Memory B cell (primary cell): ENCODE measurements around the gene HLF.
A peak's percentile ranks its signal among the peaks of the same experiment; 100 is the strongest.

Experiments used
- ATAC-seq: fragments of 150-1000 bp; cut with Tn5 transposase; 2 replicates; pipeline ENCODE4 v1.10.0; 2021; ENCODE audit warnings: low read depth, mild to moderate bottlenecking, moderate library complexity
- DNase-seq, 2 donors: peaks; one replicate each; pipeline ENCODE4 v3.0.0; 2022; ENCODE audit warnings: low spot score in 2 of 2
- H3K27ac Mint-ChIP-seq: one replicate; pipeline ENCODE4 v1.8.0; 2022; ENCODE audit warnings: mild to moderate bottlenecking, moderate library complexity, mixed read lengths
- H3K27me3 Mint-ChIP-seq: one replicate; pipeline ENCODE4 v1.8.0; 2022; ENCODE audit warnings: mixed read lengths
- H3K36me3 Mint-ChIP-seq: one replicate; pipeline ENCODE4 v1.8.0; 2022; ENCODE audit warnings: mild to moderate bottlenecking, mixed read lengths
- H3K4me1 Mint-ChIP-seq: one replicate; pipeline ENCODE4 v1.8.0; 2022; ENCODE audit warnings: mixed read lengths
- H3K4me3 Mint-ChIP-seq: one replicate; pipeline ENCODE4 v1.8.0; 2022; ENCODE audit warnings: mild to moderate bottlenecking, moderate library complexity, mixed read lengths
- H3K9me3 Mint-ChIP-seq: one replicate; pipeline ENCODE4 v1.8.0; 2022; ENCODE audit warnings: mixed read lengths

The HLF gene

GRCh38 chr17:55340686-55341085, 75.9 kb downstream of the HLF start:
- Mint-ChIP-seq H3K27ac (no peak overlapping the region), H3K9me3 (peaks cover 6% of the 10 kb centered on the region), H3K4me3 (no peak overlapping the region), H3K36me3 (peaks cover 3% of the 10 kb centered on the region), H3K4me1 (no peaks in the 10 kb centered on the region), H3K27me3 (peaks cover 17% of the 10 kb centered on the region)
- DNase-seq (no peak), ATAC-seq (no peak)

GRCh38 chr17:55341432-55341831, 76.7 kb downstream of the HLF start:
- peaks cover 3% of the 10 kb centered on the region for H3K36me3 Mint-ChIP-seq
- no peaks in the 10 kb centered on the region for H3K4me1 Mint-ChIP-seq
- H3K4me3 Mint-ChIP-seq = no peak overlapping the region
- DNase-seq (no peak), ATAC-seq (no peak)
- no peak overlapping the region for H3K27ac Mint-ChIP-seq
- H3K27me3 Mint-ChIP-seq = peaks cover 16% of the 10 kb centered on the region
- peaks cover 8% of the 10 kb centered on the region for H3K9me3 Mint-ChIP-seq

- DNase-seq (no peak), ATAC-seq (no peak)
- Mint-ChIP-seq H3K4me3 (no peak overlapping the region), H3K9me3 (peaks cover 10% of the 10 kb centered on the region), H3K27ac (no peak overlapping the region), H3K4me1 (no peaks in the 10 kb centered on the region), H3K27me3 (peaks cover 16% of the 10 kb centered on the region), H3K36me3 (peaks cover 3% of the 10 kb centered on the region)
Observed at GRCh38 chr17:55342800-55343585, 78.2 kb downstream of the HLF start.

GRCh38 chr17:55343900-55344513, 79.2 kb downstream of the HLF start:
- H3K9me3 Mint-ChIP-seq = peaks cover 7% of the 10 kb centered on the region
- H3K36me3 Mint-ChIP-seq = peaks cover 3% of the 10 kb centered on the region
- H3K4me3 Mint-ChIP-seq = no peak overlapping the region
- DNase-seq = no peak
- H3K27ac Mint-ChIP-seq = no peak overlapping the region
- peaks cover 2% of the 10 kb centered on the region for H3K4me1 Mint-ChIP-seq
- ATAC-seq = no peak
- peaks cover 16% of the 10 kb centered on the region for H3K27me3 Mint-ChIP-seq

GRCh38 chr17:55344514-55344997, 79.8 kb downstream of the HLF start:
- peaks cover 13% of the 10 kb centered on the region for H3K27me3 Mint-ChIP-seq
- peaks cover 7% of the 10 kb centered on the region for H3K9me3 Mint-ChIP-seq
- H3K4me3 Mint-ChIP-seq = no peak overlapping the region
- DNase-seq = no peak
- no peak overlapping the region for H3K27ac Mint-ChIP-seq
- no peak for ATAC-seq
- H3K36me3 Mint-ChIP-seq = peaks cover 3% of the 10 kb centered on the region
- peaks cover 2% of the 10 kb centered on the region for H3K4me1 Mint-ChIP-seq

- H3K4me1 Mint-ChIP-seq = peaks cover 2% of the 10 kb centered on the region
Observed at GRCh38 chr17:55345132-55345531, 80.4 kb downstream of the HLF start.

GRCh38 chr17:55346658-55347057, 81.9 kb downstream of the HLF start:
- H3K36me3 Mint-ChIP-seq = peaks cover 3% of the 10 kb centered on the region
- H3K9me3 Mint-ChIP-seq = peaks cover 7% of the 10 kb centered on the region
- no peak overlapping the region for H3K27ac Mint-ChIP-seq
- DNase-seq = no peak
- ATAC-seq = no peak
- peaks cover 10% of the 10 kb centered on the region for H3K27me3 Mint-ChIP-seq
- peaks cover 2% of the 10 kb centered on the region for H3K4me1 Mint-ChIP-seq
- H3K4me3 Mint-ChIP-seq = no peak overlapping the region

More at GRCh38 chr17:55345132-55345531, 80.4 kb downstream of the HLF start:
- ATAC-seq (no peak), DNase-seq (no peak)
- Mint-ChIP-seq H3K27ac (no peak overlapping the region), H3K36me3 (peaks cover 3% of the 10 kb centered on the region), H3K27me3 (peaks cover 11% of the 10 kb centered on the region), H3K4me3 (no peak overlapping the region), H3K9me3 (peaks cover 7% of the 10 kb centered on the region)

- ATAC-seq (no peak), DNase-seq (no peak)
- H3K4me3 Mint-ChIP-seq = no peak overlapping the region
- H3K36me3 Mint-ChIP-seq = peaks cover 3% of the 10 kb centered on the region
- peaks cover 10% of the 10 kb centered on the region for H3K27me3 Mint-ChIP-seq
- H3K4me1 Mint-ChIP-seq = peaks cover 2% of the 10 kb centered on the region
- no peak overlapping the region for H3K27ac Mint-ChIP-seq
- H3K9me3 Mint-ChIP-seq = peaks cover 7% of the 10 kb centered on the region
Observed at GRCh38 chr17:55347341-55347740, 82.6 kb downstream of the HLF start.

GRCh38 chr17:55348749-55349354, 84.1 kb downstream of the HLF start:
- peak; percentile 20 to 25 for DNase-seq
- Mint-ChIP-seq H3K27ac (no peak overlapping the region), H3K4me3 (no peak overlapping the region), H3K27me3 (peaks cover 4% of the 10 kb centered on the region), H3K9me3 (peaks cover 7% of the 10 kb centered on the region), H3K4me1 (peaks cover 2% of the 10 kb centered on the region), H3K36me3 (peaks cover 3% of the 10 kb centered on the region)
- peak; percentile 48 for ATAC-seq

GRCh38 chr17:55350825-55351205, 86.1 kb downstream of the HLF start:
- no peaks in the 10 kb centered on the region for H3K36me3 Mint-ChIP-seq
- H3K4me3 Mint-ChIP-seq = no peak overlapping the region
- no peak for ATAC-seq

GRCh38 chr17:55351226-55351625, 86.5 kb downstream of the HLF start:
- Mint-ChIP-seq H3K9me3 (peaks cover 4% of the 10 kb centered on the region), H3K4me1 (peaks cover 2% of the 10 kb centered on the region), H3K27ac (no peak overlapping the region), H3K4me3 (no peak overlapping the region), H3K27me3 (peaks cover 1% of the 10 kb centered on the region), H3K36me3 (no peaks in the 10 kb centered on the region)
- ATAC-seq (no peak), DNase-seq (no peak)

More at GRCh38 chr17:55350825-55351205, 86.1 kb downstream of the HLF start:
- DNase-seq = no peak
- H3K4me1 Mint-ChIP-seq = peaks cover 2% of the 10 kb centered on the region
- no peak overlapping the region for H3K27ac Mint-ChIP-seq
- H3K9me3 Mint-ChIP-seq = peaks cover 4% of the 10 kb centered on the region
- peaks cover 1% of the 10 kb centered on the region for H3K27me3 Mint-ChIP-seq

GRCh38 chr17:55354010-55354409, 89.2 kb downstream of the HLF start:
- no peaks in the 10 kb centered on the region for H3K9me3 Mint-ChIP-seq
- H3K27me3 Mint-ChIP-seq = peaks cover 3% of the 10 kb centered on the region
- DNase-seq = no peak
- H3K4me1 Mint-ChIP-seq = peaks cover 5% of the 10 kb centered on the region
- no peak overlapping the region for H3K27ac Mint-ChIP-seq
- H3K4me3 Mint-ChIP-seq = no peak overlapping the region
- no peak for ATAC-seq
- no peaks in the 10 kb centered on the region for H3K36me3 Mint-ChIP-seq

- no peak overlapping the region for H3K27ac Mint-ChIP-seq
- H3K36me3 Mint-ChIP-seq = no peaks in the 10 kb centered on the region
- no peak for DNase-seq
- H3K9me3 Mint-ChIP-seq = no peaks in the 10 kb centered on the region
- no peak for ATAC-seq
- peaks cover 2% of the 10 kb centered on the region for H3K27me3 Mint-ChIP-seq
- peaks cover 5% of the 10 kb centered on the region for H3K4me1 Mint-ChIP-seq
- no peak overlapping the region for H3K4me3 Mint-ChIP-seq
Observed at GRCh38 chr17:55354941-55355340, 90.2 kb downstream of the HLF start.
